Esophagus muscularis mucosa (tissue), 4 donors: ENCODE measurements around the gene CPAMD8. TPM values are rescaled to one million over a fixed set of nuclear protein-coding genes. Genes with fewer than 3 reads are reported as not detected.

Experiments used
- DNase-seq: peaks from one replicate; pipeline ENCODE4 v3.0.0-alpha.2; 2017; ENCODE audit errors: extremely low spot score
- H3K27ac ChIP-seq, 4 donors: fragments of 200-600 bp; sonication (generic); replicated peaks in 1 of 4; 1 replicate in 3 of 4; 2 replicates in 1 of 4; pipeline ENCODE4 v1.5.1; 2016 to 2019; ENCODE audit warnings: mild to moderate bottlenecking in 1 of 4
- H3K27me3 ChIP-seq, 4 donors: fragments of 200-600 bp; sonication (generic); one replicate each; pipeline versions ENCODE4 v1.5.1 to v1.6.0; 2016 to 2019
- H3K36me3 ChIP-seq, 4 donors: fragments of 200-600 bp; sonication (generic); one replicate each; pipeline ENCODE4 v1.5.1; 2016 to 2019
- H3K4me1 ChIP-seq, 4 donors: fragments of 200-600 bp; sonication (generic); one replicate each; pipeline ENCODE4 v1.5.1; 2016 to 2019
- H3K4me3 ChIP-seq, 4 donors: fragments of 200-600 bp; sonication (generic); 1 replicate in 2 of 4; 2 replicates in 2 of 4; pipeline ENCODE4 v1.5.1; 2016 to 2019; ENCODE audit warnings: mild to moderate bottlenecking in 4 of 4, moderate library complexity in 1 of 4
- H3K9me3 ChIP-seq, 4 donors: fragments of 200-600 bp; sonication (generic); 1 replicate in 3 of 4; 2 replicates in 1 of 4; pipeline ENCODE4 v1.5.1; 2016 to 2019
- CTCF ChIP-seq, 3 experiments: fragments of 200-600 bp in 2 of 3; fragments of 450-650 bp in 1 of 3; sonication (generic) in 2 of 3; IDR thresholded peaks; one replicate each; pipeline ENCODE4 v1.5.1; 2017 to 2019; ENCODE audit warnings: antibody characterized with exemption in 3 of 3, mild to moderate bottlenecking in 2 of 3, moderate library complexity in 1 of 3
- EP300 ChIP-seq: sonication (generic); formaldehyde crosslinking; IDR thresholded peaks from one replicate; pipeline ENCODE4 v1.6.1; 2017; ENCODE audit warnings: antibody characterized with exemption
- POLR2A ChIP-seq: fragments of 450-650 bp; IDR thresholded peaks from one replicate; pipeline ENCODE4 v1.6.1; 2017; ENCODE audit warnings: antibody characterized with exemption, moderate library complexity, mild to moderate bottlenecking, low read depth
- POLR2AphosphoS5 ChIP-seq, 2 donors: sonication (generic); formaldehyde crosslinking; IDR thresholded peaks; one replicate each; pipeline ENCODE4 v1.6.1; 2017; ENCODE audit warnings: antibody characterized with exemption in 2 of 2
- WGBS: methylation state at CpG from one replicate; pipeline ENCODE4 v1.1.5; 2018; 5-methylcytosine and 5-hydroxymethylcytosine counted together
- intact Hi-C: fragments of 100-400 bp; cut with DNase I; formaldehyde crosslinking; loops from one replicate; pipeline ENCODE4 v1.15.1; 2023
- total RNA-seq, 4 donors: library from RNA; depleted of rRNA; stranded (reverse); fragments of >200 nt; gene quantifications; one replicate each; pipeline versions ENCODE4 v1.1.0 to v1.2.1, GENCODE V29; 2016

Gene CPAMD8
- total RNA-seq, 4 donors from 2014 or later, result 9.6 to 21.0 (median 13.0) TPM

- peaks cover 22 to 89% (median 71%) of the 10 kb centered on the region in 4 donors for H3K36me3 ChIP-seq
- H3K4me1 ChIP-seq, result no peaks in the 10 kb centered on the region
- H3K9me3 ChIP-seq, result no peaks in the 10 kb centered on the region
- intact Hi-C loops, result no loop called here
- no peak for DNase-seq
- no peak for TF ChIP-seq EP300
- no peak for TF ChIP-seq CTCF (IDR thresholded peaks at IDR 0.05)
- no peak for TF ChIP-seq POLR2AphosphoS5 (IDR thresholded peaks at IDR 0.05)
- TF ChIP-seq POLR2A, result no peak
- H3K4me3 ChIP-seq, result no peak overlapping the region
- H3K27me3 ChIP-seq, result no peaks in the 10 kb centered on the region
- no peak overlapping the region for H3K27ac ChIP-seq
- WGBS, result 94% methylated on average over 7 of the region's 7 CpGs
Observed at GRCh38 chr19:16859626-16860025, 167.0 kb downstream of the CPAMD8 start.

GRCh38 chr19:16856091-16856490 lies 170.5 kb downstream of the CPAMD8 start:
- intact Hi-C loops, result no loop called here
- H3K9me3 ChIP-seq, result no peaks in the 10 kb centered on the region
- 98% methylated on average over 7 of the region's 9 CpGs for WGBS
- DNase-seq, result no peak
- H3K27ac ChIP-seq, result no peak overlapping the region
- peaks cover 43 to 89% (median 74%) of the 10 kb centered on the region in 4 donors for H3K36me3 ChIP-seq
- no peaks in the 10 kb centered on the region for H3K27me3 ChIP-seq
- no peaks in the 10 kb centered on the region for H3K4me1 ChIP-seq
- H3K4me3 ChIP-seq, result no peak overlapping the region
- no peak for TF ChIP-seq CTCF (IDR thresholded peaks at IDR 0.05)

- Histone ChIP-seq H3K36me3 (peaks cover 59 to 96% (median 89%) of the 10 kb centered on the region in 4 donors), H3K27ac (no peak overlapping the region), H3K9me3 (no peaks in the 10 kb centered on the region), H3K4me3 (no peak overlapping the region), H3K4me1 (no peaks in the 10 kb centered on the region), H3K27me3 (no peaks in the 10 kb centered on the region)
- intact Hi-C loops, result no loop called here
- 96% methylated on average over 7 of the region's 7 CpGs for WGBS
- no peak for TF ChIP-seq POLR2A
- no peak for TF ChIP-seq CTCF (IDR thresholded peaks at IDR 0.05)
- no peak for TF ChIP-seq EP300
- no peak for TF ChIP-seq POLR2AphosphoS5 (IDR thresholded peaks at IDR 0.05)
- DNase-seq, result no peak
Observed at GRCh38 chr19:16853066-16853465, 173.5 kb downstream of the CPAMD8 start.

GRCh38 chr19:16851031-16851712 lies 175.4 kb downstream of the CPAMD8 start:
- Histone ChIP-seq H3K4me3 (no peak overlapping the region), H3K9me3 (no peaks in the 10 kb centered on the region), H3K36me3 (peaks cover 78 to 100% (median 98%) of the 10 kb centered on the region in 4 donors), H3K27ac (no peak overlapping the region), H3K4me1 (no peaks in the 10 kb centered on the region), H3K27me3 (no peaks in the 10 kb centered on the region)
- 93% methylated on average over 30 of the region's 33 CpGs for WGBS
- DNase-seq, result no peak
- intact Hi-C loops, result no loop called here
- TF ChIP-seq CTCF (IDR thresholded peaks at IDR 0.05) (no peak), POLR2AphosphoS5 (IDR thresholded peaks at IDR 0.05) (no peak), EP300 (no peak), POLR2A (no peak)

- H3K9me3 ChIP-seq, result no peaks in the 10 kb centered on the region
- no peak for TF ChIP-seq CTCF (IDR thresholded peaks at IDR 0.05)
- no peak for TF ChIP-seq EP300
- TF ChIP-seq POLR2AphosphoS5 (IDR thresholded peaks at IDR 0.05), result no peak
- TF ChIP-seq POLR2A, result no peak
- H3K27me3 ChIP-seq, result no peaks in the 10 kb centered on the region
- no peak overlapping the region for H3K27ac ChIP-seq
- H3K4me1 ChIP-seq, result no peaks in the 10 kb centered on the region
- no peak for DNase-seq
- WGBS, result 95% methylated on average over 4 of the region's 4 CpGs
- intact Hi-C loops, result no loop called here
- peaks cover 78 to 100% (median 97%) of the 10 kb centered on the region in 4 donors for H3K36me3 ChIP-seq
- no peak overlapping the region for H3K4me3 ChIP-seq
Observed at GRCh38 chr19:16850133-16850532, 176.5 kb downstream of the CPAMD8 start.
